Natural killer cell treated with Interleukin-12 subunit alpha and Interleukin-12 subunit beta and Interleukin-15 and Interleukin-18, amount 100 ng/mL, for 72 hours (primary cell): ENCODE data around the gene ETV4. TPM values are rescaled to one million over a fixed set of nuclear protein-coding genes. Genes with fewer than 3 reads are reported as not detected.
"Not testable (repeated sequence)": the region's sequence is repeated elsewhere in the genome, so short reads cannot be mapped to it uniquely, and the experiment has no call there.

Source experiments
- ATAC-seq, 2 donors: fragments of 150-1000 bp; cut with Tn5 transposase in 1 of 2; sonication (Bioruptor Pico), chemical (Tn5 transposase) in 1 of 2; 2 replicates each; pipeline ENCODE4 v1.10.0; 2021
- DNase-seq: peaks from one replicate; pipeline ENCODE4 v3.0.0; 2022; ENCODE audit warnings: low spot score
- H3K27ac Mint-ChIP-seq, 2 donors: 1 replicate in 1 of 2; 2 replicates in 1 of 2; pipeline ENCODE4 v1.8.0; 2022; ENCODE audit warnings: mixed read lengths in 2 of 2, mild to moderate bottlenecking in 1 of 2, moderate library complexity in 1 of 2
- H3K27me3 Mint-ChIP-seq, 2 donors: 1 replicate in 1 of 2; 2 replicates in 1 of 2; pipeline ENCODE4 v1.8.0; 2022; ENCODE audit warnings: mixed read lengths in 2 of 2
- H3K36me3 Mint-ChIP-seq: one replicate; pipeline ENCODE4 v1.8.0; 2022; ENCODE audit warnings: mixed read lengths
- H3K4me1 Mint-ChIP-seq, 2 donors: 1 replicate in 1 of 2; 2 replicates in 1 of 2; pipeline ENCODE4 v1.8.0; 2022; ENCODE audit warnings: low read depth in 2 of 2, mixed read lengths in 2 of 2, mild to moderate bottlenecking in 1 of 2
- H3K4me3 Mint-ChIP-seq: one replicate; pipeline ENCODE4 v1.8.0; 2022; ENCODE audit warnings: mixed read lengths
- H3K9me3 Mint-ChIP-seq: 2 replicates; pipeline ENCODE4 v1.8.0; 2022; ENCODE audit warnings: mixed read lengths
- total RNA-seq, 2 donors: library from RNA; stranded (reverse); gene quantifications; one replicate each; pipeline ENCODE4 v1.2.3, GENCODE V29; 2022

ETV4 gene
- total RNA-seq, 2 donors from 2014 or later: 1.4 to 2.1 TPM

DNA sequence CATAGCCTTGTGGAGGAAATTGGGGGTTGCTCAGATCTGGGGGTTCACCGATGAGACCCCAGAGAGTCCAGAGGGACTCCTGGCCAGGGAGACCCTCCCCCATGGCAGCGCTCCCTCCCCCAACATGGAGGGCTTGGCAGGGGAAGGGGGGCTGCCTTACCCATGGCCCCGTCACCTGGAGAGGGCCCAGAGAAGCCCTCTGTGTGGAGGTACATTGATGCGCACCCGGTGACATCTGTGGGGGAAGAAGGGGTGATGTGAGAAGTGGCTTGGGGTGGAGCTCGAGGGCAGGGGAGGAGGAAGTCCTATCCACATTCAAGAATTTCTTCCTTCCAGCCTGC is 16.2 kb downstream of the ETV4 start:
- Mint-ChIP-seq H3K9me3 (no peaks in the 10 kb centered on the region), H3K4me1 (peaks cover 0 to 3% of the 10 kb centered on the region in 2 donors), H3K4me3 (no peak overlapping the region), H3K36me3 (peaks cover 4% of the 10 kb centered on the region), H3K27me3 (no peaks in the 10 kb centered on the region), H3K27ac (no peak overlapping the region)
- DNase-seq: no peak
- no peak for ATAC-seq

DNA sequence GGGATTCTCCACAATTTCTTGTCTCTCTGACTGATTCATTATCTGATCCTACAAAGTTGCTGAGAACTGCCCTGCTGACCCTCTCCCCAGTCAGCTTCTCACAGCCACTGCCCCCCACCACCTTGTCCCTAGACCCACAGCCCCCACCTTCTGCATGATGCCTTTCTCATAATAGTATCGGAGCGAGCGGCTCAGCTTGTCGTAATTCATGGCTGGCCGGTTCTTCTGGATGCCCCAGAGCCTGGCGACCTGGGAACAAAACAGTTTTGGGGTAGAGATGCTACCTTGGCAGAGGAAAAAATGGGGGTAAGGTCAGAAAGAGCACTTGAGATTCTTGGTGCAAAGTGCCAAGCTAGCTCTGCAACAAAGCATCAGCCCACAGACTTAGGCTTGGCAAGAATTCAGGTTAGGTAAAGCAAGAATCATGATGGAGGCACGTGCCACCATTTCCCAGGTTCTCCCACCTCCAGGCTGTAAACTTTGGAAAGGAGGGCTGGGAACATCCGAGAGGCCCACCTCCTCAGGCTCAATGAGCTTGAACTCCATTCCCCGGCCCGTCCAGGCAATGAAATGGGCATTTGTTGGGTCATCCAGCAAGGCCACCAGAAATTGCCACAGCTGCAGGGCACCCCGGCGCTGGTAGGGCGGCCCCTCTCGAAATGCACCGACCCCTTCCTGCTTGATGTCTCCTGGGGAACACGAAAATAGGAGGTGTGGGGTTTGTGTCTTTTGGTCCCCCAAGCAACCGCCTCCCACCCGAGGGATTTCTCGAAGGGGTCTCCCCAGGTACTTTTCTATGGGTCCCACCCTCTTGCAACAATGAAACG is 16.9 kb downstream of the ETV4 start:
- H3K4me1 Mint-ChIP-seq: peaks cover 0 to 3% of the 10 kb centered on the region in 2 donors
- H3K27ac Mint-ChIP-seq: no peak overlapping the region
- no peaks in the 10 kb centered on the region for H3K27me3 Mint-ChIP-seq
- H3K36me3 Mint-ChIP-seq: peaks cover 4% of the 10 kb centered on the region
- no peaks in the 10 kb centered on the region for H3K9me3 Mint-ChIP-seq
- ATAC-seq (no peak), DNase-seq (no peak)
- H3K4me3 Mint-ChIP-seq: no peak overlapping the region

- H3K4me3 Mint-ChIP-seq: no peak overlapping the region
- ATAC-seq (no peak), DNase-seq (no peak)
- H3K27me3 Mint-ChIP-seq: no peaks in the 10 kb centered on the region
- no peak overlapping the region for H3K27ac Mint-ChIP-seq
- no peaks in the 10 kb centered on the region for H3K9me3 Mint-ChIP-seq
- peaks cover 0 to 3% of the 10 kb centered on the region in 2 donors for H3K4me1 Mint-ChIP-seq
- H3K36me3 Mint-ChIP-seq: peaks cover 4% of the 10 kb centered on the region
Measured at GRCh38 chr17:43528319-43528987, 17.7 kb downstream of the ETV4 start.

DNA sequence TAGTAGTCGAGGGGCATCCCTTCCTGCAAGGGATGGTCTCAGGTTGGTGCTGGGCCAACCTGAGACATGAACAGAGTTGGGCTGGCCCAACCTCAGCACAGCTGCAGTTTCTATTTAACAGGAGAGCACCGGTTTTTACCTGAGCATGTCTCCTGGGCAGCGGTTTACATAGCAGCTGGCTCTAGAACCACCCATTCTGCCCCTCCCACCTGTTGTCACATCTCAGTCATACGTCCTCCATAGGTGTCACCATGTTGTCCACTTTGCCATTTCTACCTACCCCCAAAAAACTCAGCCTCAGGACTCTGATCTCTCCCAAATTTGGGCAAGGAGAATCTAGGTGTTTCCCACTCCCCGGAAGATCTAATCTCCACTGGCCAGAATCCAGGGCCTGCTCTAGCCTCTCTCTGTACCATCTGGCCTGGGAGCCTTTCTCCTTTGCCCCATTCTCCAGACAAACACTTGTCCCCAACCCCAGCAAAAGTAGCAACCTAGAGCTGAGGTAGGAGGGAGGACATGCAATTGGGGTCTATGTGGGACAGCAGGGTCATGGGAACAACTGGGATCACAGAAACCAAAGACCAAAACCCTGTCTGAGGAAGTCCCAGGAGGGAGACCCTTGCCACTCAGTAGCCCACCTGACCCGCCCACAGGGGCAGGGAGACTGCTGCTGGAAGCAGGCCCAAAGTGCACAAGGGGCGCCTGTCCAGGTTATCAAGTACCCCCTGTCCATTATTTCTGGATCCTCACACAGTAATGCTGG is 19.1 kb downstream of the ETV4 start:
- Mint-ChIP-seq H3K4me1 (peaks cover 0 to 3% of the 10 kb centered on the region in 2 donors), H3K36me3 (peaks cover 4% of the 10 kb centered on the region), H3K4me3 (no peak overlapping the region)

GRCh38 chr17:43524945-43525575 is 21.1 kb downstream of the ETV4 start:
- Mint-ChIP-seq H3K9me3 (no peaks in the 10 kb centered on the region), H3K27ac (no peak overlapping the region), H3K36me3 (peaks cover 19% of the 10 kb centered on the region), H3K27me3 (no peaks in the 10 kb centered on the region), H3K4me3 (no peak overlapping the region), H3K4me1 (peaks cover 0 to 6% of the 10 kb centered on the region in 2 donors)
- ATAC-seq (no peak), DNase-seq (no peak)

More for the DNA sequence above, 19.1 kb downstream of the ETV4 start:
- no peak for DNase-seq
- no peak for ATAC-seq
- H3K27ac Mint-ChIP-seq: no peak overlapping the region
- H3K9me3 Mint-ChIP-seq: no peaks in the 10 kb centered on the region
- no peaks in the 10 kb centered on the region for H3K27me3 Mint-ChIP-seq

DNA sequence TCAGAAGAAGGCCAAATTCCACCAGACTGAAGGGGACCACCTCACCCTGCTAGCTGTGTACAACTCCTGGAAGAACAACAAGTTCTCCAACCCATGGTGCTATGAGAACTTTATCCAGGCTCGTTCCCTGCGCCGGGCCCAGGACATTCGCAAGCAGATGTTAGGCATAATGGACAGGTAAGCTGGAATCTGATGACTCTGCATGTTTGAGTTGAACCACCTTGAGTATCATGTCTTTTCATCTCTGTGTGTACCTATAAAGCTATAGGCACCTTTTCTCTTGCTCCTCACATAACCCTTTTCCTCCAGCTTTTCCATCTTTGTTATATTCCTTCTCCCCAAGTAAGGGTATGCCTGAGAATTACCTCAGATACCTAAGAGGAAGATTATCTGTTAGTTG is 24.8 kb downstream of the ETV4 start:
- Mint-ChIP-seq H3K36me3 (peaks cover 41% of the 10 kb centered on the region), H3K4me1 (peaks cover 16 to 18% of the 10 kb centered on the region in 2 donors), H3K27me3 (no peaks in the 10 kb centered on the region), H3K27ac (no peak overlapping the region), H3K9me3 (no peaks in the 10 kb centered on the region), H3K4me3 (no peak overlapping the region)
- DNase-seq: no peak
- ATAC-seq: no peak

DNA sequence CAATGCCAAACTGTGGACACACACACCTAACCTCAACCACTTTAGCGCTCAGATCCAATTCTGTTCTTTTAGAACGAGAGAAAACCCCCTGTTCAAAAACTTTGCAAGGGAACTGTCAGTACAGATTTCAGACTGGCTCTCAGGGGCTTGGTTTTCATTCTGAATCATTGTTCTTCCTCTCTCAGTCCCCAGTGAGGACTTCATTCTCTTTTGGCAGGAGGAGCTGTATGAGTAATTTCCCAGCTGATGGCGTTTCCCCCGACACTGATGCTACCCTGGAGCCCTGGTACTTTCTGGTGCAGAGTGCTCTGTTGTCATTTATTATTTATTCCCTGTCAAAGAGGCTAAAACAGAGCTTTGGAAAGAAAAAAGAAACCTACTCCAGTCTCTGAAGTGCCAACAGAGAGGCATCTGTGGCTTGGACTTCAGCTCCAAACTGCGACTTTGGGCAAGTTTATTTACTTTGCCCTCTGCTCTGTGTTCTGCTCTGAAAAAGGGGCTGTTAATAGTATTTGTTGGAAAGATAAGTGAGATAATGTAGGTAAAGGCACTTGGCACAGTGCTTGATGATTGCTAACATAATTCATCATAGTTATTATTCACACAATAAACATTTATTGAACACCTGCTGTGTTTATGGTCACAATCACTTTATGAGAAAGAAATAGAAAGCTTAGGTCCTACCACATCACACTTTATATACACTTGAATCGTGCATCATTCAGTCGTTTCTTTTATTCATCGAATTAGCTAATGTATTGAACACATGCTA is 28.3 kb downstream of the ETV4 start:
- Mint-ChIP-seq H3K36me3 (peaks cover 41% of the 10 kb centered on the region), H3K27ac (peak overlapping the region; percentile 54 to 72), H3K4me3 (peak overlapping the region; percentile 40), H3K4me1 (peaks cover 16 to 18% of the 10 kb centered on the region in 2 donors), H3K9me3 (no peaks in the 10 kb centered on the region), H3K27me3 (no peaks in the 10 kb centered on the region)
- ATAC-seq (peak; percentile 66 to 90), DNase-seq (no peak)

DNA sequence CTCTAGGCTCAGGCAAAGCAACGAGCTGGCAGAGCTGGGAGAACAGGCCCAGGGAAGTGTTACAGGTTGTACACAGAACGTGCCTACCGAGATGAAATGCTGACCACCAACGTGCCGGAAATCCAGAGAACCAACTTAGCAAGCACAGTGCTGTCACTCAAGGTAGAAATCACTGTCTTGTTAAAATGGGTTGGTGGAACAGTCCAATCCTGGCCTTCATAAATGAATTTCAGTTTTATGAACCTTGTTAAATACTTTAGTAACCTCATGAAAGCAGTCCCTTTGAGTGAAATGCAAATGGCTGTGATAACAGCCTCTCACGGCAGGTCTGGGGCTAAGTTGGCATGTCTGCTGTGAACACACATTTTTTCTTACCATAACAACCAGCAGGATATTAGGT is 29.0 kb downstream of the ETV4 start:
- peaks cover 16 to 18% of the 10 kb centered on the region in 2 donors for H3K4me1 Mint-ChIP-seq
- peaks cover 41% of the 10 kb centered on the region for H3K36me3 Mint-ChIP-seq
- no peaks in the 10 kb centered on the region for H3K27me3 Mint-ChIP-seq
- DNase-seq (no peak), ATAC-seq (peak in 1 of 2 donors; percentile 51)
- H3K4me3 Mint-ChIP-seq: peak overlapping the region; percentile 40
- H3K27ac Mint-ChIP-seq: peak overlapping the region; percentile 54 to 72
- H3K9me3 Mint-ChIP-seq: no peaks in the 10 kb centered on the region

DNA sequence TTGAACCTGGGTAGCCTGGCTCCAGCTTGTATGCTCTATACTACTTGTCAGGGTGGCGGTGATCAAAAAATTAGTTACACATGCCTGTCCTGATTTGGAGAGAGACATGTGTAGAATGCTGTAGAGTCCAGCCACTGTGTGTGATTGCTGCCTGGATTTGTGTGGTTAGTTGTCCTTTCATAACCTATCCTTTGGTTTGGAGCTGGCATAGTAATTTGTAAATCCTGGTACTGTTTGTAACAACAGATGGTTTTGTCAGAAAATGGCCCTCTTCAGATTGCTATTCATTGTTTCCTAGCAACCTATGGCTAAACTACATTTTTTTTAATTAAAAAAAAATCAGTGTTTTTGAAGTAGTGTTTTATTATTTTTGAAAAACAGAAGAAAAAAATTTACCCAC is 30.5 kb downstream of the ETV4 start:
- no peaks in the 10 kb centered on the region for H3K9me3 Mint-ChIP-seq
- no peak overlapping the region for H3K27ac Mint-ChIP-seq
- no peak overlapping the region for H3K4me3 Mint-ChIP-seq
- H3K4me1 Mint-ChIP-seq: peaks cover 15 to 18% of the 10 kb centered on the region in 2 donors
- H3K36me3 Mint-ChIP-seq: peaks cover 32% of the 10 kb centered on the region
- ATAC-seq: no peak
- H3K27me3 Mint-ChIP-seq: no peaks in the 10 kb centered on the region
- DNase-seq: no peak

DNA sequence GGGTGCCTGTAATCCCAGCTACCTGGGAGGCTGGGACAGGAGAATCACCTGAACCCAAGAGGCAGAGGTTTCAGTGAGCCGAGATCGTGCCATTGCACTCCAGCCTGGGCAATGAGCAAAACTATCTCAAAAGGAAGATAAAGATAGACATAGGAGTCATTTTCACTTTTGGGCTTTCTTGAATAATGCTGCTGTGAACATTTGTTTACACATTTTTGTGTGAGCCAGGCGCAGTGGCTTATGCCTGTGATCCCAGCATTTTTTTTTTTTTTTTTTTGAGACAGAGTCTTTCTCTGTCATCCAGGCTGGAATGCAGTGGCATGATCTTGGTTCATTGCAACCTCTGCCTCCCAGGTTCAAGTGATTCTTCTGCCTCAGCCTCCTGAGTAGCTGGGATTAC is 34.9 kb downstream of the ETV4 start:
- not testable (repeated sequence) for H3K4me3 Mint-ChIP-seq, H3K27me3 Mint-ChIP-seq, ATAC-seq, H3K9me3 Mint-ChIP-seq, H3K27ac Mint-ChIP-seq, H3K4me1 Mint-ChIP-seq, DNase-seq
- peaks cover 15% of the 10 kb centered on the region for H3K36me3 Mint-ChIP-seq

DNA sequence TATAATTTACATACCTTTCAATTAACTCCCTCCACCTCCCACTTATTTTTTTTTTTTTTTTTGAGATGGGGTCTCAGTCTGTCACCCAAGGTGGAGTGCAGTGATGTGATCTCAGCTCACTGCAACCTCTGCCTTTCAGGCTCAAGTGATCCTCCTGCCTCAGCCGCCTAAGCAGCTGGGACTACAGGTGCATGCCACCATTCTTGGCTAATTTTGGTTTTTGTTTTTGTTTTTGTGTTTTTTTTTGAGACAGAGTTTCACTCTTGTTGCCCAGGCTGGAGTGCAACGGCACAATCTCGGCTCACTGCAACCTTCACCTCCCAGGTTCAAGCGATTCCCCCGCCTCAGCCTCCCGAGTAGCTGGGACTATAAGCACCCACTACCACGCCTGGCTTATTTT is 36.7 kb downstream of the ETV4 start:
- not testable (repeated sequence) for ATAC-seq, H3K27me3 Mint-ChIP-seq, H3K4me1 Mint-ChIP-seq, H3K27ac Mint-ChIP-seq, DNase-seq, H3K9me3 Mint-ChIP-seq, H3K4me3 Mint-ChIP-seq
- H3K36me3 Mint-ChIP-seq: peaks cover 18% of the 10 kb centered on the region

GRCh38 chr17:43490621-43491020 is 55.5 kb downstream of the ETV4 start:
- Mint-ChIP-seq H3K4me3 (no peak overlapping the region), H3K9me3 (no peaks in the 10 kb centered on the region), H3K27me3 (no peaks in the 10 kb centered on the region), H3K27ac (no peak overlapping the region), H3K36me3 (peaks cover 29% of the 10 kb centered on the region), H3K4me1 (peaks cover under 1 to 4% of the 10 kb centered on the region in 2 donors)
- ATAC-seq (no peak), DNase-seq (no peak)
